ENCODE data around the gene CASKIN2.

CASKIN2 gene

GRCh38 chr17:75515496-75516254 lies at the start of gene CASKIN2:
TSS of gene CASKIN2 (minus strand) at chr17:75515537. CDS start at chr17:75513804, 1,733 bp downstream.
- DNase-seq, result peak; percentile 68 to 74

- DNase-seq, result no peak
These were observed 49.7 kb upstream of the CASKIN2 start for GRCh38 chr17:75565066-75565465.

GRCh38 chr17:75564195-75564594 lies 48.9 kb upstream of the CASKIN2 start:
- DNase-seq, result no peak

DNA sequence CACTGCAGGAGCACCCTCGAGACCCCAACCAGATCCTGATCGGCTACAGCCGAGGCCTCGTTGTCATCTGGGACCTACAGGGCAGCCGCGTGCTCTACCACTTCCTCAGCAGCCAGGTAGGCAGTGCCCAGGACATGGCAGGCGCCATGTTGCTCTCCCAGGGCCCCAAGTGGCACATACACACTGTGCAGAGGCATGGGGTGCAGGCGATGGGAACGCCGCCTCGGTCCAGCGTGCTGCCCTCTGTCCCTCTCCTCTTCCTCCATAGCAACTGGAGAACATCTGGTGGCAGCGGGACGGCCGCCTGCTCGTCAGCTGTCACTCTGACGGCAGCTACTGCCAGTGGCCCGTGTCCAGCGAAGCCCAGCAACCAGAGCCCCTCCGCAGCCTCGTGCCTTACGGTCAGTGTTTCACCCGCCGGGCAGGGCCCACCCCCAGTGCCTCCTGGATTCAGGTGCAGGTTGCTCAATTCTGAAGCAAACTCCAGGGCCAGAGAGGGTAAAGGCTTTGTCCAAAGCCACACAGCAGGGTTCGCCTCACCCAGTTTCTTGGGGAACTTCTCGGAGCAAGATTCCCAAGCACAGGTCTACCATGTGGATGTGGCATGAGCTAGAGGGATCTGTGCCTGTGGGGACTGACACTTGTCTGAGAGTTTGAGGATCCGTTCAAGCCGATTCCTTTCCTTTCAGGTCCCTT lies 47.9 kb upstream of the CASKIN2 start:
- DNase-seq, result no peak

- DNase-seq, result no peak
These were observed 46.7 kb upstream of the CASKIN2 start for GRCh38 chr17:75561927-75562603.

DNA sequence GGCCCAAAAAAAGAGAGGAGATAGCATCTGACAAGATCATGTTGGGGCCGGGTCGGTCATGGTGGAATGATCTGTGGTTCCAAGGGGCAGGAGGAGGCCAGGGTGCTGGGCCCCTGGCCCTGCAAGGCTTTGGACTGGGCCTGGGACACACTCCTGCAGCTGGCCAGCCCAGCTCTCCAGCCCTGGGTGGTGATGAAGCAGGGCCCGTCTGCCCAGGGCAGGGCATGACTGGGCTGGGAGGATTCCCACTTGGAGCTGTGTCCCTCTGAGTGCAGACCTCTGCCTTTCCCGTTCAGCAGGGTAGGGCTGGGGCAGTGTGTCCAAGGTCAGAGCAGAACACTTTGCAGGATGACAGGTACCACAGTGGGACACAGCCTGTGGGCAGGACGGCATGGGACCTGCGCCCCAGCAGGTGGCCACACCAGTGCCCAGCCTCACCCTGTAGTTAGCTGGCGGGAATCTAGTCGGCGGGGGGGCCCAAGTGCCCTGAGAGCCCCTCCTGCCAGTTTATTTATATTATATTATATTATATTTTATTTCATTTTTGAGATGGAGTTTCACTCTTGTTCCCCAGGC lies 44.7 kb upstream of the CASKIN2 start:
- no peak for DNase-seq

DNA sequence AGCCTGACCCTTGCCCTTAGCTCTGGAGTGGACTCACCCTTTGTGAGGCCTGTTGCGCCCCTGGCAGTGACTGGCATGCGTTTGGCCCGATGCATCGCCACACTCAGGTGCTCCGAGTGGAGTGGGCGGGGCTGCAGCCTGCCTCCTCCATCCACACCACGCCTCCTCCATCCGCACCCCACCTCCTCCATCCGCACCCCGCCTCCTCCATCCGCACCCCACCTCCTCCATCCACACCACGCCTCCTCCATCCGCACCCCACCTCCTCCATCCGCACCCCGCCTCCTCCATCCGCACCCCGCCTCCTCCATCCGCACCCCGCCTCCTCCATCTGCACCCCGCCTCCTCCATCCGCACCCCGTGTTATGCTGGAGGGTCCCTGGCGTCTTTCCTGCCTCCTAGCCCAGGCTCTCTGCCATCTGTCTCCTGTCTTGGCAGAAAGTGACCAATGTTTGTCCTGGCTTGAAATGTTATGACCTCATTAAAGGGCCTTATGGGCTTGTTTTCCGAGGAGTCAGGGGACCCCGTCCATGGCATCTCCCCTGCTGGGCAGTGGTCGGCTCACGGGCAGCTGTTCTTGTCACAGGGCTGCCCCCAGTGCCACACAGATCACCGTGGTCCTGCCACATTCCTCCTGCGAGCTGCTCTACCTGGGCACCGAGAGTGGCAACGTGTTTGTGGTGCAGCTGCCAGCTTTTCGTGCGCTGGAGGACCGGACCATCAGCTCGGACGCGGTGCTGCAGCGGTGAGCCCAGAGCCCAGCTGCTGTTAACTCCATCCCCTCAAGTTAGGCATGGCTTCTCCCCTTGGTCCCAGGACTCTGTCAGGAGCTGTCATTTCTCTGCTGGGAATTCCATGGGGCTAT lies 43.6 kb upstream of the CASKIN2 start:
- no peak for DNase-seq

DNA sequence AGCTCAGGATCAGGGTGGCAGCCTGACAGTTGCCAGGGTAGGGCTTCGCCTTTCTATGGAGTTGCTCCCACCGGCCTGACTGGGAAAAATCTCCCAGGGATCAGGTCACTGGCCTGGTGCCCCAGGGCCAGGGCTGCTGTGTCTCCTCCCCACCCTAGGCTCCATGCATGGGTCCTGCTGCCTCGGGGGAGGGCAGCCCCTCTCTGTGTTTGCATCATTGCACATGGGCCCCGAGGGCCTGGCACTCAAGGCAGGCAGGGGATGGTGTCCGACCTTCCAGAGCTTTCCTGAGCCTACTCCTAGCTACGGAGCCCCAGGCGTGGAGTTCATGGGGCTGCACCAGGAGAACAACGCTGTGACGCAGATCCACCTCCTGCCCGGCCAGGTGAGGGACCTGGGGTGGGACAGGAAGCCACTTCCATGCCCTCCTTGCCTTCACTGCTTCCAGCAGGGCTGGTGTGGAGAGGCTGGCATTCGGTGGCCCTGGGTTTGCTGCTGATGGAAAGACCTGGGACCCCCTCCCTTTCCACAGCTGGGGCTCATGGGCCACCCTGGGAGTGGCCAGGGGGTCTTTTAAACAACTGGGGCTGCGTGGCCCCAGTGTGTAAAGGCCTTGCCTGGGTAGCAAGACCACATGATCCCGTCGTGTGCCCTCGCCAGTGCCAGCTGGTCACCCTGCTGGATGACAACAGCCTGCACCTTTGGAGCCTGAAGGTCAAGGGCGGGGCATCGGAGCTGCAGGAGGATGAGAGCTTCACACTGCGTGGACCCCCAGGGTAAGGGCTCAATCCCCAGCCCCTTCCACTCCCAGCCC lies 42.7 kb upstream of the CASKIN2 start:
- DNase-seq, result no peak

DNA sequence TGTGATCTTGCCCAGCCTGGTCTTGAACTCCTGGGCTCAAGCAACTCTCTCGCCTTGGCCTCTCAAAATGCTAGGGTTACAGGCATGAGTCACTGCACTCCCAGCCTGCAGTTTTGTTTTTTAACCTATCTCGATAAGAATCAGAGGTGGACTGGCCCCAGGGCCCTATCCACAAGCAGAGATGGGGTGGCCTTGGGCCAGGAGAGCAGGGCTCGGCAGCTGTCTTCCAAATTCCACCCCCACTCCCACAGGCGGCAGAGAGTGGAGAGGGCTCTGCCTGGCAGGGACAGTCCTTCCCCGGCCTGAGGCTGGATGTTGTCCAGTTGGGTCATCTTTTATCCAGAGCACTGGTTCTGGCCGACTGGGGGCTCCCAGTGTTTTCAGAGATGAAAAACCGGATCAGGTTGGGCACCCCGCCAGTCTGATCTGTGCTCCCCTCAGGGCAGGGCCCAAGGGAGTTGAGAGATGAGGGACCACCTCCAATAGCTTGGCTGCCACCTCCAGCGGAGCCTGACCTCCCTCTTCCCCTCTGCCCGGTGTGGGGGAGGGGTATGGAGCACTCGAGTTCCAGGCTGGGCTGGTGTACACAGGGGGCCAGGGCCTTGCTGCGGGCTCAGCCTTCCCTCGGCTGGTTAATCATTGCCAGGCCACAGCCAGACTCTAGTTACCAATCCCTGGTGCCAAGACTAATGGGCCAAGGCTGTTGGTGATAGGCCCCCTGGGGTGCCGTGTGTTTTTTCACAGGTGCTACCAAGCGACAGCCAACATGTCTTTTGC lies 41.9 kb upstream of the CASKIN2 start:
- no peak for DNase-seq

- no peak for DNase-seq
These were observed 40.4 kb upstream of the CASKIN2 start for GRCh38 chr17:75555679-75556153.

GRCh38 chr17:75553295-75554110 lies 38.2 kb upstream of the CASKIN2 start:
- no peak for DNase-seq

- no peak for DNase-seq
These were observed 37.3 kb upstream of the CASKIN2 start for GRCh38 chr17:75552425-75553294.

DNA sequence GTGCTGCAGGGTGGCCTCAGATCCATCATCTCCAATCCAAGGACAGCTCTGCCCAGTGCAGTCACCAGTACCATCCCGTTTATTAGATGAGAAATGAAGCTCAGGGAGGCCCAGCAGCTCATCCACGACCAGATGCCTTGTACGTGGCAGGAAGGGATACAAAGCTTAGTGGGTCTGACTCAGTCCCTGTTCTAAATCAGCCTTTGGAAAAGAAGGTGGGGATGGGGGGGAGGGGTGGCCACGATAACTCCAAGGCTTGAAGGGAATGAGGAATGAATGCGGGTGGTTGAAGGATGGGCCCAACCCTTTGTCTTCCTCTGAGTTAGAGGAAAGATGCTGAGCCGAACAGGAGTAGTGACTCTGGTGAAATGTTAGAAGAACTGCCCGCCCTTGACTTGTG lies 35.9 kb upstream of the CASKIN2 start:
- no peak for DNase-seq

- no peak for DNase-seq
These were observed 34.8 kb upstream of the CASKIN2 start for GRCh38 chr17:75550139-75550465.

- no peak for DNase-seq
These were observed 34.2 kb upstream of the CASKIN2 start for GRCh38 chr17:75549246-75550138.

GRCh38 chr17:75548813-75549212 lies 33.5 kb upstream of the CASKIN2 start:
- DNase-seq, result no peak

- DNase-seq, result no peak
These were observed 31.8 kb upstream of the CASKIN2 start for GRCh38 chr17:75547091-75547490.

DNA sequence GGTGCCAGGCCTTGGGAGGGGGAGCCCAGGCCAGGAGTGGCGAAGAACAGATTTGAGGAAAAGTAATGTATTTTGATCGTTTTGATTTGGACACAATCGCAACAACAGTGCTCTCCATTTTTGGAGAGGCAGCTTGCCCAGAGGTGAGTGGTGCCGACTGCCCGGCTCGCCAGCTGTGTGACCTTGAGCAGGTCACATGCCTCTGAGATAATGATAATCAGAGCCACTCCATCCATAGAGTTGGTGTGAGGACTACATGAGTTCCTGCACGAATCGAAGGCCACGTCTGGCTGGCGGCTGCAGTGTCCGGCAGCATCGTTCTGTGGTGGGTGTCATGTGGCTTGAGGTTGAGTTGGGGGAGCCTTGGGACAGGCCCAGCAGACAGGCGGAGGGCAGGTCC lies 30.8 kb upstream of the CASKIN2 start:
- DNase-seq, result no peak

Data from activated CD4-positive, alpha-beta T cell treated with anti-CD3 and anti-CD28 coated beads for 4 hours (primary cell).